Measurements from ENCODE around the gene RCOR1. TPM values are rescaled to one million over a fixed set of nuclear protein-coding genes. Genes with fewer than 3 reads are reported as not detected.

Gene RCOR1
- total RNA-seq, 1 donor from 2014 or later: 25.7 TPM

GRCh38 chr14:102699416-102700110, 107.1 kb downstream of the RCOR1 start:
- intact Hi-C loops (cut with micrococcal nuclease): no loop called here

GRCh38 chr14:102708494-102708893, 116.0 kb downstream of the RCOR1 start:
- intact Hi-C loops (cut with micrococcal nuclease): no loop called here

- intact Hi-C loops (cut with micrococcal nuclease): no loop called here
Measured at GRCh38 chr14:102711207-102711606, 118.8 kb downstream of the RCOR1 start.

GRCh38 chr14:102711946-102712345, 119.5 kb downstream of the RCOR1 start:
- intact Hi-C loops (cut with micrococcal nuclease): no loop called here

GRCh38 chr14:102717276-102717675, 124.8 kb downstream of the RCOR1 start:
- intact Hi-C loops (cut with micrococcal nuclease): no loop called here

- intact Hi-C loops (cut with micrococcal nuclease): no loop called here
Measured at GRCh38 chr14:102722646-102723045, 130.2 kb downstream of the RCOR1 start.

- intact Hi-C loops (cut with micrococcal nuclease): no loop called here
Measured at GRCh38 chr14:102723650-102724049, 131.2 kb downstream of the RCOR1 start.

GRCh38 chr14:102726191-102726949, 133.9 kb downstream of the RCOR1 start:
- intact Hi-C loops (cut with micrococcal nuclease): no loop called here

GRCh38 chr14:102727336-102728095, 135.1 kb downstream of the RCOR1 start:
- intact Hi-C loops (cut with micrococcal nuclease): no loop called here

GRCh38 chr14:102728501-102728900, 136.1 kb downstream of the RCOR1 start:
- intact Hi-C loops (cut with micrococcal nuclease): no loop called here

- intact Hi-C loops (cut with micrococcal nuclease): no loop called here
Measured at GRCh38 chr14:102729268-102729667, 136.8 kb downstream of the RCOR1 start.

GRCh38 chr14:102729825-102730224, 137.4 kb downstream of the RCOR1 start:
- intact Hi-C loops (cut with micrococcal nuclease): no loop called here

GRCh38 chr14:102731101-102731870, 138.8 kb downstream of the RCOR1 start:
- intact Hi-C loops (cut with micrococcal nuclease): no loop called here

- intact Hi-C loops (cut with micrococcal nuclease): no loop called here
Measured at GRCh38 chr14:102731871-102732800, 139.7 kb downstream of the RCOR1 start.

- intact Hi-C loops (cut with micrococcal nuclease): no loop called here
Measured at GRCh38 chr14:102732924-102733323, 140.5 kb downstream of the RCOR1 start.

- intact Hi-C loops (cut with micrococcal nuclease): no loop called here
Measured at GRCh38 chr14:102733326-102733725, 140.9 kb downstream of the RCOR1 start.

- intact Hi-C loops (cut with micrococcal nuclease): no loop called here
Measured at GRCh38 chr14:102734436-102734835, 142.0 kb downstream of the RCOR1 start.

- intact Hi-C loops (cut with micrococcal nuclease): no loop called here
Measured at GRCh38 chr14:102736956-102737355, 144.5 kb downstream of the RCOR1 start.

GRCh38 chr14:102737402-102738372, 145.2 kb downstream of the RCOR1 start:
- intact Hi-C loops (cut with micrococcal nuclease): no loop called here

Data from T-helper 2 cell treated with Interferon-gamma antibody and Interleukin-4, amounts not matched to agents 100 ng/mL and 5 ng/mL, for 36 hours (primary cell).